22Rv1 (cell line): ENCODE data around the gene NPEPL1.
"Not testable (repeated sequence)": the region's sequence is repeated elsewhere in the genome, so short reads cannot be mapped to it uniquely, and the experiment has no call there.

ENCODE experiments used
- H3K27ac ChIP-seq: fragments of 450-650 bp; 2 replicates; pipeline ENCODE4 v1.5.1; 2017
- ZFX ChIP-seq: fragments of 450-650 bp; IDR thresholded peaks from 2 replicates; pipeline ENCODE4 v1.6.1; 2017; ENCODE audit warnings: antibody characterized with exemption, borderline replicate concordance
- TF ChIP-seq, protein P1 (sequence below): fragments of 450-650 bp; IDR thresholded peaks from 2 replicates; pipeline ENCODE4 v1.5.1; 2017; ENCODE audit warnings: mild to moderate bottlenecking

NPEPL1 gene

GRCh38 chr20:58722877-58723627, 30.5 kb downstream of the NPEPL1 start:
- TF ChIP-seq, protein P1, sequence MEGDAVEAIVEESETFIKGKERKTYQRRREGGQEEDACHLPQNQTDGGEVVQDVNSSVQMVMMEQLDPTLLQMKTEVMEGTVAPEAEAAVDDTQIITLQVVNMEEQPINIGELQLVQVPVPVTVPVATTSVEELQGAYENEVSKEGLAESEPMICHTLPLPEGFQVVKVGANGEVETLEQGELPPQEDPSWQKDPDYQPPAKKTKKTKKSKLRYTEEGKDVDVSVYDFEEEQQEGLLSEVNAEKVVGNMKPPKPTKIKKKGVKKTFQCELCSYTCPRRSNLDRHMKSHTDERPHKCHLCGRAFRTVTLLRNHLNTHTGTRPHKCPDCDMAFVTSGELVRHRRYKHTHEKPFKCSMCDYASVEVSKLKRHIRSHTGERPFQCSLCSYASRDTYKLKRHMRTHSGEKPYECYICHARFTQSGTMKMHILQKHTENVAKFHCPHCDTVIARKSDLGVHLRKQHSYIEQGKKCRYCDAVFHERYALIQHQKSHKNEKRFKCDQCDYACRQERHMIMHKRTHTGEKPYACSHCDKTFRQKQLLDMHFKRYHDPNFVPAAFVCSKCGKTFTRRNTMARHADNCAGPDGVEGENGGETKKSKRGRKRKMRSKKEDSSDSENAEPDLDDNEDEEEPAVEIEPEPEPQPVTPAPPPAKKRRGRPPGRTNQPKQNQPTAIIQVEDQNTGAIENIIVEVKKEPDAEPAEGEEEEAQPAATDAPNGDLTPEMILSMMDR = no peak
- TF ChIP-seq ZFX = no peak
- H3K27ac ChIP-seq = no peak overlapping the region

DNA sequence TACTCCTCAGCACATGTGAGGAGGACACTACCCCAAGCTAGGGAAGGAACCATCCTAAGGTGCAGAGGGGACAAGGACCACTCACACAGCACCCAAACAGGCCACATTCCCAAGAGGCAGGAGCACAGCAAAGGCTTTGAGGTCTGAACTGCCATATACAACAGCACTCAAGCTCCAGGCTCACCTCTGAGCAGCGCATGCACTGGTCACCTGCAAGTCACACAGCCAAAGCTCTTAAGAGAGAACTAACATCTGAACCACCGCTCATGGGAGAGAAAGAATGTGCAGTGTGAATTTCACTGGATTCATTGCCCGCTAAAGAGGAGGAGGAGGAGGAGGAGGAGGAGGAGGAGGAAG, 31.0 kb downstream of the NPEPL1 start:
- TF ChIP-seq, protein P1 = no peak
- no peak for TF ChIP-seq ZFX
- H3K27ac ChIP-seq = no peak overlapping the region

GRCh38 chr20:58726156-58726555, 33.6 kb downstream of the NPEPL1 start:
- not testable (repeated sequence) for H3K27ac ChIP-seq

DNA sequence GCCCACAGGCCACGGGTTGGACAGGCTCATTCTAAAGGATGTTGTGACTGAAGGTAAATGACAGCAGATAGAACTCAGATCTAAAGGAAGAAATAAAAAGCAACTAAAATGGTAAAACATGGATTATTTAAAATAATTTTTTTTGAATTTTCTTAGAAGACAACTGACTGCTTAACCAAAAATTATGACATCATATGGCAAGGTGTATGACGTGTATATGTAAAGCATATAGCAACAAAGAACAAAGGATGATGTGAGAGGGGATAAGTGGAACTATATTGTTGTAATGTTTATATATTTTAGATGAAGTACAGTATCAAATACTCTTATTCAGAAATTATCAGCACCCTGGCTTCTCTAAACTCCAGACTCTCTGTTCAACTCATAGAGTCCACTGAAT, 38.6 kb downstream of the NPEPL1 start:
- no peak overlapping the region for H3K27ac ChIP-seq
- TF ChIP-seq ZFX = no peak
- TF ChIP-seq, protein P1 = no peak

- no peak overlapping the region for H3K27ac ChIP-seq
- TF ChIP-seq, protein P1 = no peak
- TF ChIP-seq ZFX = no peak
These were observed 44.6 kb downstream of the NPEPL1 start for GRCh38 chr20:58737198-58737597.

DNA sequence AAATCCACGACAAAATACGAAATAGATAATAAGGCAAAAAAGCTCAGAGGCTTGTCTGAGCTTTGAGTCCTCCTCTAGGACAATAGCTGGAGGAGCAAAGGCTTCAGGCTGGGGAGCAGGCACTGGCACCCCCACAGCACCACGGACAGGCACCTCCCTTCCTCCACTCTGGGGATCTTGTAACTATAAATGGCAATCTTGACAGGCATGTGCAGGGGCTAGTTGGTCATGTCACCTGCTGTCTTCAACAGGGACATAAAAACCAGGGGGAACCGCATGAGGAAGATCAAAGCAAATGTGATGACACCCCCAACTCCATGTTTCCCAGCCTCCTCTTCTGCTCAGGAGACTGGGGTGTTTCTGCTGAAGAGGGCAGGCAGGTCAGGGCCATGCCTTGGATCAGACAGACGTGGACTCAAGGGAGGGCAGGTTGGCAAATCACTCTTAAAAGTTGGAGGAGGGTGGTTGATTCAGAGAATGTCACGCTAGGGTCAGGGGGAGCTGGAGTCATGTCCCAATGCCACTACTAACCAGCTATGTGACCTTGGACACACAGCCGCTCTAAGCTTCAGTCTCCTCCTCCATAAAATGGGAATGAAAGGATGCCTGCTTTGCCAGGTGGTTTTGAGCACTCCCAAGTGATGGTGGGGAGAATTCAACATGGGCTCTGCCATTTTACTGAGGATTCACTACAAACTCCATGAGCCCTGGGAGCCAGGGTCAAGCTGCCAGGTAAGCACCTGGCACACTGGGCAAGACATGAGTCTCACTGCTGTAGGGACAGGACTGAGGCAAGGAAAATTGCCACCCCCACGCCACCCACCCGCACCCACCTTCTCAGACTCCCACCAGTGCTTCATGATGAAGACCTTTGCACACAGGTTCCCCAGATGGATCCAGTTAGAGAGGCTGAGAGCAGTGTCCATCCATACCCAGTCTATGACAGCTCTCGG, 48.0 kb downstream of the NPEPL1 start:
- H3K27ac ChIP-seq = no peak overlapping the region
- TF ChIP-seq ZFX = no peak
- TF ChIP-seq, protein P1 = no peak

- TF ChIP-seq, protein P1 = no peak
- TF ChIP-seq ZFX = no peak
- no peak overlapping the region for H3K27ac ChIP-seq
These were observed 48.8 kb downstream of the NPEPL1 start for GRCh38 chr20:58741384-58741783.
